ENCODE data around the gene CILP2. TPM values are rescaled to one million over a fixed set of nuclear protein-coding genes. Genes with fewer than 3 reads are reported as not detected.

Gene CILP2
- total RNA-seq, 1 experiment from 2014 or later, result 0.20 TPM

GRCh38 chr19:19537075-19538048 is 703 bp upstream of the CILP2 start:
- in situ Hi-C loops (cut with HindIII; ENCODE audit: low pct_unique_long_range_greater_than_20kb, low sequenced_read_pairs), result loop anchor here (10.0 kb wide), 1 partner anchor 127 kb away; the partner anchor contains the start of genes ATP13A1 and ZNF101

GRCh38 chr19:19538785-19539166 is 711 bp downstream of the CILP2 start:
- in situ Hi-C loops (cut with HindIII; ENCODE audit: low pct_unique_long_range_greater_than_20kb, low sequenced_read_pairs), result loop anchor here (10.0 kb wide), 1 partner anchor 126 kb away; the partner anchor contains the start of genes ATP13A1 and ZNF101
- DNase-seq (ENCODE audit: low read depth), result no peak

More at GRCh38 chr19:19537075-19538048, 703 bp upstream of the CILP2 start:
- DNase-seq (ENCODE audit: low read depth), result no peak

GRCh38 chr19:19539698-19540063 is 1.6 kb downstream of the CILP2 start:
- in situ Hi-C loops (cut with HindIII; ENCODE audit: low pct_unique_long_range_greater_than_20kb, low sequenced_read_pairs), result loop anchor here (10.0 kb wide), 1 partner anchor 125 kb away; the partner anchor contains the start of genes ATP13A1 and ZNF101
- no peak for DNase-seq (ENCODE audit: low read depth)

- no peak for DNase-seq (ENCODE audit: low read depth)
- in situ Hi-C loops (cut with HindIII; ENCODE audit: low pct_unique_long_range_greater_than_20kb, low sequenced_read_pairs), result no loop called here
Observed at GRCh38 chr19:19540064-19540714, 2.1 kb downstream of the CILP2 start.

GRCh38 chr19:19540715-19541515 is 2.9 kb downstream of the CILP2 start:
- DNase-seq (ENCODE audit: low read depth), result no peak
- in situ Hi-C loops (cut with HindIII; ENCODE audit: low pct_unique_long_range_greater_than_20kb, low sequenced_read_pairs), result no loop called here

GRCh38 chr19:19541616-19542015 is 3.6 kb downstream of the CILP2 start:
- DNase-seq (ENCODE audit: low read depth), result no peak
- in situ Hi-C loops (cut with HindIII; ENCODE audit: low pct_unique_long_range_greater_than_20kb, low sequenced_read_pairs), result no loop called here

- in situ Hi-C loops (cut with HindIII; ENCODE audit: low pct_unique_long_range_greater_than_20kb, low sequenced_read_pairs), result no loop called here
- no peak for DNase-seq (ENCODE audit: low read depth)
Observed at GRCh38 chr19:19542507-19542906, 4.4 kb downstream of the CILP2 start.

GRCh38 chr19:19543101-19543500 is 5.0 kb downstream of the CILP2 start:
- DNase-seq (ENCODE audit: low read depth), result no peak
- in situ Hi-C loops (cut with HindIII; ENCODE audit: low pct_unique_long_range_greater_than_20kb, low sequenced_read_pairs), result no loop called here

GRCh38 chr19:19543640-19544039 is 5.6 kb downstream of the CILP2 start:
- in situ Hi-C loops (cut with HindIII; ENCODE audit: low pct_unique_long_range_greater_than_20kb, low sequenced_read_pairs), result no loop called here
- no peak for DNase-seq (ENCODE audit: low read depth)

GRCh38 chr19:19544257-19544953 is 6.3 kb downstream of the CILP2 start:
- in situ Hi-C loops (cut with HindIII; ENCODE audit: low pct_unique_long_range_greater_than_20kb, low sequenced_read_pairs), result no loop called here
- no peak for DNase-seq (ENCODE audit: low read depth)

GRCh38 chr19:19544954-19545591 is 7.0 kb downstream of the CILP2 start:
- DNase-seq (ENCODE audit: low read depth), result no peak
- in situ Hi-C loops (cut with HindIII; ENCODE audit: low pct_unique_long_range_greater_than_20kb, low sequenced_read_pairs), result no loop called here

- DNase-seq (ENCODE audit: low read depth), result no peak
- in situ Hi-C loops (cut with HindIII; ENCODE audit: low pct_unique_long_range_greater_than_20kb, low sequenced_read_pairs), result no loop called here
Observed at GRCh38 chr19:19545707-19546106, 7.6 kb downstream of the CILP2 start.

- in situ Hi-C loops (cut with HindIII; ENCODE audit: low pct_unique_long_range_greater_than_20kb, low sequenced_read_pairs), result no loop called here
- no peak for DNase-seq (ENCODE audit: low read depth)
Observed at GRCh38 chr19:19546751-19547162, 8.7 kb downstream of the CILP2 start.

GRCh38 chr19:19547674-19548336 is 9.7 kb downstream of the CILP2 start:
- in situ Hi-C loops (cut with HindIII; ENCODE audit: low pct_unique_long_range_greater_than_20kb, low sequenced_read_pairs), result no loop called here
- no peak for DNase-seq (ENCODE audit: low read depth)

GRCh38 chr19:19548915-19549759 is 11.1 kb downstream of the CILP2 start:
- in situ Hi-C loops (cut with HindIII; ENCODE audit: low pct_unique_long_range_greater_than_20kb, low sequenced_read_pairs), result no loop called here
- DNase-seq (ENCODE audit: low read depth), result no peak

- in situ Hi-C loops (cut with HindIII; ENCODE audit: low pct_unique_long_range_greater_than_20kb, low sequenced_read_pairs), result no loop called here
- DNase-seq (ENCODE audit: low read depth), result no peak
Observed at GRCh38 chr19:19549804-19550464, 11.9 kb downstream of the CILP2 start.
